Measurements from ENCODE around the gene RSRP1. TPM values are rescaled to one million over a fixed set of nuclear protein-coding genes. Genes with fewer than 3 reads are reported as not detected.
A peak's percentile ranks its signal among the peaks of the same experiment; 100 is the strongest.
"Not testable (repeated sequence)": the region's sequence is repeated elsewhere in the genome, so short reads cannot be mapped to it uniquely, and the experiment has no call there.

Gene RSRP1
- total RNA-seq, 1 experiment from 2014 or later: 55.1 TPM

GRCh38 chr1:25268143-25268760 is 21.0 kb upstream of the RSRP1 start:
- H3K56ac ChIP-seq (ENCODE audit: insufficient read length, low read depth, low read length); H3K27me3 Mint-ChIP-seq (ENCODE audit: low read depth); H4K8ac ChIP-seq (replicated peaks; ENCODE audit: insufficient read length, low read depth, low read length); H3T11ph ChIP-seq (ENCODE audit: low read length); H3K4ac ChIP-seq (ENCODE audit: low read depth, low read length); H3K27ac ChIP-seq (ENCODE audit: insufficient read length, low read depth, low read length); H3K23me2 ChIP-seq (ENCODE audit: insufficient read length, low read depth, low read length, poor library complexity, severe bottlenecking); H3K9me3 ChIP-seq (ENCODE audit: control insufficient read depth, low read depth, low read length); H2BK20ac ChIP-seq (ENCODE audit: low read depth, low read length, poor library complexity, severe bottlenecking); H2BK5ac ChIP-seq (ENCODE audit: insufficient read length, low read length); H3K14ac ChIP-seq (ENCODE audit: insufficient read depth, low read length); H3K9ac ChIP-seq (ENCODE audit: extremely low read depth, insufficient read length, low read length); H3K36me3 Mint-ChIP-seq (ENCODE audit: insufficient read depth in 1 of 3, low read depth in 3 of 3); H3K79me1 ChIP-seq (ENCODE audit: insufficient read depth, low read depth, low read length, poor library complexity, severe bottlenecking); H3K18ac ChIP-seq (ENCODE audit: insufficient read length, low read depth, low read length); H3K23ac ChIP-seq (ENCODE audit: insufficient read length, low read depth, low read length); H3K79me2 ChIP-seq (ENCODE audit: insufficient read depth, low read length); H3K27me3 ChIP-seq (ENCODE audit: insufficient read depth, low read length); H4K91ac ChIP-seq (ENCODE audit: insufficient read length, low read depth, low read length); H2AFZ ChIP-seq (ENCODE audit: low read length); H3K9me3 Mint-ChIP-seq; H3K27ac Mint-ChIP-seq; H4K5ac ChIP-seq (ENCODE audit: insufficient read length, low read depth, low read length); H3K4me2 ChIP-seq (ENCODE audit: insufficient read depth, insufficient read length, low read length); DNase-seq; H2BK12ac ChIP-seq (ENCODE audit: insufficient read length, low read depth, low read length); H4K20me1 ChIP-seq (ENCODE audit: control insufficient read depth, insufficient read depth, insufficient read length); H2BK120ac ChIP-seq (ENCODE audit: low read depth, low read length, poor library complexity, severe bottlenecking); H2BK15ac ChIP-seq (ENCODE audit: low read depth, low read length); H2AK5ac ChIP-seq (ENCODE audit: insufficient read length, low read length); H3K4me1 ChIP-seq (ENCODE audit: insufficient read depth, low read length): not testable (repeated sequence)
- Mint-ChIP-seq H3K4me1 (peaks cover 13 to 20% of the 10 kb centered on the region in 2 experiments), H3K4me3 (peak overlapping the region; percentile 59 to 73; a peak in 4 of 5 replicates)
- no CpG with 5 or more reads among the region's 14 CpGs for WGBS (ENCODE audit: extremely low coverage, insufficient read length, low lambda C conversion rate)

GRCh38 chr1:25267288-25268142 is 20.3 kb upstream of the RSRP1 start:
- H3K9me3 Mint-ChIP-seq; H3K23me2 ChIP-seq (ENCODE audit: insufficient read length, low read depth, low read length, poor library complexity, severe bottlenecking); H3K27me3 Mint-ChIP-seq (ENCODE audit: low read depth); H3K79me2 ChIP-seq (ENCODE audit: insufficient read depth, low read length); H3K79me1 ChIP-seq (ENCODE audit: insufficient read depth, low read depth, low read length, poor library complexity, severe bottlenecking); H3K27ac Mint-ChIP-seq; H3K9me3 ChIP-seq (ENCODE audit: control insufficient read depth, low read depth, low read length); H3K27ac ChIP-seq (ENCODE audit: insufficient read length, low read depth, low read length); H3K27me3 ChIP-seq (ENCODE audit: insufficient read depth, low read length); H3K23ac ChIP-seq (ENCODE audit: insufficient read length, low read depth, low read length); H2BK12ac ChIP-seq (ENCODE audit: insufficient read length, low read depth, low read length); H2BK120ac ChIP-seq (ENCODE audit: low read depth, low read length, poor library complexity, severe bottlenecking); H4K20me1 ChIP-seq (ENCODE audit: control insufficient read depth, insufficient read depth, insufficient read length); H2BK5ac ChIP-seq (ENCODE audit: insufficient read length, low read length); H3K18ac ChIP-seq (ENCODE audit: insufficient read length, low read depth, low read length); H3K14ac ChIP-seq (ENCODE audit: insufficient read depth, low read length); H4K5ac ChIP-seq (ENCODE audit: insufficient read length, low read depth, low read length); H2BK20ac ChIP-seq (ENCODE audit: low read depth, low read length, poor library complexity, severe bottlenecking); H3K4me2 ChIP-seq (ENCODE audit: insufficient read depth, insufficient read length, low read length); H3K4ac ChIP-seq (ENCODE audit: low read depth, low read length); H4K91ac ChIP-seq (ENCODE audit: insufficient read length, low read depth, low read length); H3K9ac ChIP-seq (ENCODE audit: extremely low read depth, insufficient read length, low read length); H3K4me1 ChIP-seq (ENCODE audit: insufficient read depth, low read length); H2AFZ ChIP-seq (ENCODE audit: low read length); H2BK15ac ChIP-seq (ENCODE audit: low read depth, low read length); H3K56ac ChIP-seq (ENCODE audit: insufficient read length, low read depth, low read length); H3T11ph ChIP-seq (ENCODE audit: low read length); H4K8ac ChIP-seq (replicated peaks; ENCODE audit: insufficient read length, low read depth, low read length); H2AK5ac ChIP-seq (ENCODE audit: insufficient read length, low read length): not testable (repeated sequence)
- WGBS (ENCODE audit: extremely low coverage, insufficient read length, low lambda C conversion rate): no CpG with 5 or more reads among the region's 56 CpGs
- peak; percentile 70 for DNase-seq
- H3K4me3 Mint-ChIP-seq: peak overlapping the region; percentile 59 to 73
- peaks cover 17 to 23% of the 10 kb centered on the region in 2 experiments for H3K4me1 Mint-ChIP-seq
- peaks cover 0 to 15% (median 8%) of the 10 kb centered on the region in 3 experiments; a peak in 4 of 7 replicates for H3K36me3 Mint-ChIP-seq (ENCODE audit: insufficient read depth in 1 of 3, low read depth in 3 of 3)
